Pancreas (tissue), 10 donors: ENCODE results near the gene STAB2. TPM values are rescaled to one million over a fixed set of nuclear protein-coding genes. Genes with fewer than 3 reads are reported as not detected.

Source experiments
- ATAC-seq, 4 donors: fragments of 200-7000 bp; cut with Tn5 transposase; one replicate each; pipeline versions ENCODE4 v1.8.0 to v1.9.1; 2020; ENCODE audit warnings: mild to moderate bottlenecking in 4 of 4, moderate library complexity in 4 of 4
- DNase-seq, 6 donors: peaks; one replicate each; pipeline ENCODE4 v3.0.0-alpha.2; 2020
- FAIRE-seq: peaks from 2 replicates; lab custom pipeline; 2012; peaks lifted over from hg19 to GRCh38; lab: Jason Lieb, UNC
- H3K27ac ChIP-seq, 4 donors: fragments of 200-600 bp; sonication (generic); 1 replicate in 3 of 4; 2 replicates in 1 of 4; pipeline versions ENCODE4 v1.5.0 to v1.8.0; 2020
- H3K27me3 ChIP-seq, 4 donors: fragments of 200-600 bp; one replicate each; pipeline ENCODE4 v1.8.0; 2021
- H3K36me3 ChIP-seq, 3 donors: fragments of 200-600 bp; sonication (generic) in 1 of 3; one replicate each; pipeline versions ENCODE4 v1.5.0 to v1.8.0; 2020 to 2021
- H3K4me1 ChIP-seq, 3 donors: fragments of 200-600 bp; one replicate each; pipeline ENCODE4 v1.8.0; 2021
- H3K4me3 ChIP-seq, 4 donors: fragments of 200-600 bp; sonication (generic) in 2 of 4; one replicate each; pipeline versions ENCODE4 v1.5.0 to v1.8.0; 2020 to 2021
- H3K9me3 ChIP-seq, 4 donors: fragments of 200-600 bp; one replicate each; pipeline ENCODE4 v1.8.0; 2021
- WGBS, 2 donors: extraction: QIAGEN DNeasy Blood & Tissue Kit; methylation state at CpG; one replicate each; pipeline ENCODE4 v1.1.7; 2013; 5-methylcytosine and 5-hydroxymethylcytosine counted together
- intact Hi-C, 3 donors: fragments of 100-400 bp; cut with DNase I; formaldehyde crosslinking; loops; one replicate each; pipeline versions ENCODE4 v1.11.1 to v1.14.2; 2022
- polyA plus RNA-seq, 2 donors: library from polyadenylated mRNA; stranded (reverse); fragments of 200-250 nt; gene quantifications; one replicate each; pipeline ENCODE4 v1.2.3, GENCODE V29; 2013
- total RNA-seq, 6 donors: library from RNA; stranded (reverse); fragmentation: NEBNext Ultra II Directional in 4 of 6; extraction: Animal tissue kit (Norgen Biotek cat#: 25700) in 4 of 6; gene quantifications; one replicate each; pipeline versions ENCODE4 v1.2.1 to v1.2.4, GENCODE V29; 2021 to 2023
- TF ChIP-seq, protein P1 (sequence below), 4 donors: fragments of 200-600 bp; sonication (generic) in 3 of 4; IDR thresholded peaks; one replicate each; pipeline versions ENCODE4 v1.5.0 to v1.8.0; 2021; ENCODE audit warnings: antibody characterized with exemption in 4 of 4
- donor health status: healthy with polysubstance abuse.
- donor health status: DM: no; HTN: no; CAD: no; lungs with moderate emphysema.
- donor health status: DM: no; HTN: no; CAD: no.
- donor health status: control.
- donor health status: control.
- donor health status: Bipolar disorder and iron deficiency.
- donor health status: DM: yes; HTN: yes; CAD: no.
- donor health status: DM: no; HTN: no; CAD: no.
- donor health status: DM: no; HTN: no; CAD: no.
- donor health status: DM: yes; HTN: yes; CAD: no.

Gene STAB2
- total and polyA plus RNA-seq, 8 donors, result under 0.01 to 0.16 (median 0.08) TPM; not detected in 1

DNA sequence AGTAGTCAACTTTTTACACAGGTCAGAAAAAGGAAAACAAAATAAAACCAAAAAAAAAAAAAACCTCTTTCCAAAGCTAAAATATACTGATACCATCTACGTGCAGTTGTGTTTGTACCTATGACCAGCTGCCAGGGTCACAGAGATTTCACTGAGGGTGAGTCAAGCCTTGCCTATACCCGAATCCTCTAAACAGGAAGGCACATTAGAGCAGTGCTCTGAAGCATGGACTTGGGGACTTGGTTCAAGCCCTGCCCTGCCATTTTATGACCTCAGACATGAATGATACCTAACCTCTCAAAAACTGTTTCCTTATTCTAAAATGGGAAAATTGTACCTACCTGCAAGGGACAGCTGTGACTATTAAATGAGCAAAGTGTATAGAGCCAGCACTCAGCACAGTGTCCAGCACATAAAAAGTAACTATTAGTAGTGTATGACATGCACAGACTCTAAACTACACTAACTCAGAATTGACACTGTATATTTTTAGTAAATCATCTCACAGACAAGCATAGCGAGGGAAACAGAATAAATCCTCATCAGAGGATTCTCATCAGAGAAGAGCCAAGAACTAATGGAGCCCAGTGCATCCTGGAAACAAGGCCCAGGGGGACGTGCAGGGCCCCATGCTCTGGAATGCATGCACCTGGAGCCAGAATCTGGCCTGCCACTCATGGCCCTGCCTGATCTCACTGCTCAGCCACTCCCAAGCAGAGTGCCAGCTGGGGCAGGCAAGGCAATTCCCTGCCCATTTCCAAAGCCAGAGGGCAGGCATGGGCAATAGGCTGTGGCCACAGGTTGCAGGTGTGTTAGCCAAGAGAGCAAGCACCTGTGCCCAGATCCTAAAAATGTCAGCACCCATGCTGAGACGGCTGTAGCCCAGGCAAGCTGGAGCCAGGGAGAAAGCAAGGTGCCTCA, 196.9 kb downstream of the STAB2 start:
- Histone ChIP-seq H3K4me3 (no peak overlapping the region), H3K9me3 (no peaks in the 10 kb centered on the region), H3K4me1 (peaks cover 0 to 6% (median 0%) of the 10 kb centered on the region in 3 donors), H3K36me3 (peaks cover 0 to 14% (median 0%) of the 10 kb centered on the region in 3 donors), H3K27ac (peak overlapping the region in 2 of 4 donors; percentile 11 to 28), H3K27me3 (no peaks in the 10 kb centered on the region)
- intact Hi-C loops, result loop anchor here in 1 of 3 donors (5.0 kb wide), 1 partner anchor 88 kb away; no protein-coding TSS in a partner anchor
- ATAC-seq (peak; percentile 71 to 98 (median 88)), FAIRE-seq (no peak), DNase-seq (peak; percentile 24 to 80 (median 54))
- TF ChIP-seq, protein P1, sequence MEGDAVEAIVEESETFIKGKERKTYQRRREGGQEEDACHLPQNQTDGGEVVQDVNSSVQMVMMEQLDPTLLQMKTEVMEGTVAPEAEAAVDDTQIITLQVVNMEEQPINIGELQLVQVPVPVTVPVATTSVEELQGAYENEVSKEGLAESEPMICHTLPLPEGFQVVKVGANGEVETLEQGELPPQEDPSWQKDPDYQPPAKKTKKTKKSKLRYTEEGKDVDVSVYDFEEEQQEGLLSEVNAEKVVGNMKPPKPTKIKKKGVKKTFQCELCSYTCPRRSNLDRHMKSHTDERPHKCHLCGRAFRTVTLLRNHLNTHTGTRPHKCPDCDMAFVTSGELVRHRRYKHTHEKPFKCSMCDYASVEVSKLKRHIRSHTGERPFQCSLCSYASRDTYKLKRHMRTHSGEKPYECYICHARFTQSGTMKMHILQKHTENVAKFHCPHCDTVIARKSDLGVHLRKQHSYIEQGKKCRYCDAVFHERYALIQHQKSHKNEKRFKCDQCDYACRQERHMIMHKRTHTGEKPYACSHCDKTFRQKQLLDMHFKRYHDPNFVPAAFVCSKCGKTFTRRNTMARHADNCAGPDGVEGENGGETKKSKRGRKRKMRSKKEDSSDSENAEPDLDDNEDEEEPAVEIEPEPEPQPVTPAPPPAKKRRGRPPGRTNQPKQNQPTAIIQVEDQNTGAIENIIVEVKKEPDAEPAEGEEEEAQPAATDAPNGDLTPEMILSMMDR (IDR thresholded peaks at IDR 0.05), result peak in 2 of 4 donors; percentile 17 to 23
- WGBS, 2 donors, result 57 to 68% methylated on average over 5 of the region's 5 CpGs

DNA sequence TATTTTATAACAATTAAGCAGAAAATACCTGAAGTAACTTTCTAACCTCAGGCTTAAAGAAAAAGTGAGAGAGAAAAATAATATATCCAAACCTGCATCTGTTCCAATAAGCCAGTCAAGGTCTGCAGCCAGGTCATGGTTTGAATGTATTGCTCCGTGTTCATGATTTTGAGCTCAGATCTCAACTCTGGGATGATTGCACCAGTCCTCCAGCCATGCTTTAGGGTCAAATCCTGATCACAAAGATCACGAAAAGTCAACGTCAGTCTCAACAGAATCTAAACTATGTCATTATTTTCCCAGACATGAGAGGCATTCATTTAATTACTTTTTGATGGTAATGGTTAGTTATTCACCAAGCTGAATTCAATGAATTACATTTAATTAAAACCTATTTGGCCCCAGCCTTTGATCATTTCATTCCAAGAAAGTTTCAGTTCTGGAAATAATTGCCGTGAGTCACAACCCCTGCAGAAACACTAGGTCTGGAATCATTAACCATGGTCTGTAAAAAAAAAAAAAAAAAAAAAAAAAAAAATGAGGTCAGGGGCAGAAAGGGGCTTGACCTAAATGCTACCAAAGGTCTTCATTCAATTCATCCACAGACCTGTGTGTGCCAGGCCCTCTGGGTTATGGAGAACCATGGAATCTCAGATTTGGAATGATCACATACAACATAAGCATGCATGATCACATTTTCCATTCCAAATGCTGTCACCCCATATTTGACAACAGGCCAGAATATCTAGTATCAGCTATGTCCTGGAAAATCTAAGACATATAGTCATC, 198.4 kb downstream of the STAB2 start:
- no peak for DNase-seq
- H3K36me3 ChIP-seq, result no peaks in the 10 kb centered on the region
- TF ChIP-seq, protein P1 (IDR thresholded peaks at IDR 0.05), result no peak
- intact Hi-C loops, result no loop called here
- WGBS, 2 donors, result 49 to 65% methylated on average over 4 of the region's 4 CpGs
- peak; percentile 12 to 37 (median 30) for ATAC-seq
- H3K27ac ChIP-seq, result peak overlapping the region in 2 of 4 donors; percentile 12 to 17
- H3K27me3 ChIP-seq, result no peaks in the 10 kb centered on the region
- peaks cover 0 to 6% (median 0%) of the 10 kb centered on the region in 3 donors for H3K4me1 ChIP-seq
- H3K4me3 ChIP-seq, result no peak overlapping the region
- no peaks in the 10 kb centered on the region for H3K9me3 ChIP-seq
- no peak for FAIRE-seq

DNA sequence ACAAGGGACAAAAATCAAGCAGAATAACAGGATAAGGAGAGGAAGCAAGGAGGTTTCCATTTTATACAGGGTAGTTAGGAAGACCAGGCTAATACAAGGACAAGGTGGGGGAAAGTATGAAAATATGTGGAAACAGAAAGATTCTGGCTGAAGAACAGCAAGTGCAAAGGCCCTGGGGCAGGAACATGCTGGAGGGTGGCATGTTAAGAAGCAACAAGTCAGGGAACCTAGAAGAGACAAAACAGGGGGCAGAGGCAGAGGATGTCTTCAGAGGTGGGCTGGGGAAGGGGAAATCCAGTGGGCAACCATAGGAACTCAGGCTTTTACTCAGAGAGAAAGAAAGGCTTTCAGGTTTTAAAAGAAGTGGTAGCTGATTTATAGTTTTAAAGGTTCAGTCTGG, 199.1 kb downstream of the STAB2 start:
- no peaks in the 10 kb centered on the region for H3K27me3 ChIP-seq
- intact Hi-C loops, result no loop called here
- peaks cover 0 to 6% (median 0%) of the 10 kb centered on the region in 3 donors for H3K4me1 ChIP-seq
- no peak for ATAC-seq
- peak overlapping the region in 1 of 4 donors; percentile 17 for H3K27ac ChIP-seq
- no peaks in the 10 kb centered on the region for H3K36me3 ChIP-seq
- TF ChIP-seq, protein P1 (IDR thresholded peaks at IDR 0.05), result no peak
- no peak for FAIRE-seq
- no peak for DNase-seq
- H3K9me3 ChIP-seq, result no peaks in the 10 kb centered on the region
- H3K4me3 ChIP-seq, result no peak overlapping the region

DNA sequence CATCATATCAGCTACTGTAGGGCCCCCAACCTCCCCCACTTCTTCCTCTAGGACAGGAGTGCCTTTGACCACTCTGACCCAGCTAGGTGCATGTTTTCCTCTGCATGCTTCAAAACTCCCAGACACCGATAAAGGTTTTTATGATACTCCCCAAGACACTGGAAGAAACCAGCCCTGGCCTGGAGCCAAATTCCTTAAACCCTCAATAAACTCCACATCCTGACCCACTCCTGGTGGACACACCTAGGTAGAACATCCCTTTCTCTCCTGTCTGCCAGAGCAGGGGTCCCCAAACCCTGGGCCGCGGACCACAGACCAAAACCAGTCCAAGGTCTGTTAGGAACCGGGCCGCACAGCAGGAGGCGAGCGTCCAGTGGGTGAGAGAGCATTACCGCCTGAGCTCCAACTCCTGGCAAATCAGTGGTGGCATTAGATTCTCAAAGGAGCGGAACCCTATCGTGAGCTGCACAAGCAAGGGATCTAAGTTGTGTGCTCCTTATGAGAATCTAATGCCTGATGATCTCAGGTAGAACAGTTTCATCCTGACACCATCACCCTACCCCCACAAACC, 204.4 kb downstream of the STAB2 start:
- H3K27me3 ChIP-seq, result no peaks in the 10 kb centered on the region
- no peak overlapping the region for H3K27ac ChIP-seq
- peaks cover 0 to 16% (median 0%) of the 10 kb centered on the region in 3 donors for H3K36me3 ChIP-seq
- no peak overlapping the region for H3K4me3 ChIP-seq
- H3K9me3 ChIP-seq, result no peaks in the 10 kb centered on the region
- TF ChIP-seq, protein P1 (IDR thresholded peaks at IDR 0.05), result no peak
- H3K4me1 ChIP-seq, result no peaks in the 10 kb centered on the region
- ATAC-seq, result no peak
- intact Hi-C loops, result no loop called here
- DNase-seq, result no peak
- WGBS, 2 donors, result 77 to 85% methylated on average over 10 of the region's 10 CpGs
- FAIRE-seq, result no peak
